Effector memory CD8-positive, alpha-beta T cell (primary cell): ENCODE measurements around the gene SCN5A.

Experiments used
- ATAC-seq: fragments of 150-1000 bp; cut with Tn5 transposase; replicated peaks from 2 replicates; pipeline ENCODE4 v1.10.0; 2021; ENCODE audit warnings: mild to moderate bottlenecking, moderate library complexity
- DNase-seq, 3 experiments: peaks; one replicate each; pipeline ENCODE4 v3.0.0; 2021
- H3K27ac Mint-ChIP-seq, 2 donors: one replicate each; pipeline ENCODE4 v1.8.0; 2022; ENCODE audit warnings: mild to moderate bottlenecking in 2 of 2, mixed read lengths in 2 of 2, moderate library complexity in 2 of 2
- H3K27me3 Mint-ChIP-seq, 2 donors: one replicate each; pipeline ENCODE4 v1.8.0; 2022; ENCODE audit warnings: mixed read lengths in 2 of 2
- H3K36me3 Mint-ChIP-seq: one replicate; pipeline ENCODE4 v1.8.0; 2022; ENCODE audit warnings: mild to moderate bottlenecking, moderate library complexity, mixed read lengths; ENCODE audit not compliant: insufficient read depth
- H3K4me1 Mint-ChIP-seq, 2 donors: one replicate each; pipeline ENCODE4 v1.8.0; 2022; ENCODE audit warnings: low read depth in 2 of 2, mixed read lengths in 2 of 2
- H3K4me3 Mint-ChIP-seq, 2 donors: one replicate each; pipeline ENCODE4 v1.8.0; 2022; ENCODE audit warnings: mild to moderate bottlenecking in 2 of 2, mixed read lengths in 2 of 2, moderate library complexity in 2 of 2
- H3K9me3 Mint-ChIP-seq, 2 donors: one replicate each; pipeline ENCODE4 v1.8.0; 2022; ENCODE audit warnings: mixed read lengths in 2 of 2
- total RNA-seq, 9 experiments: gene quantifications; one replicate each; lab custom pipeline; 2026; lab: John Stamatoyannopoulos, UW

The SCN5A gene
- 0 to 0.75 (median 0.23) reads per million in 9 experiments for total RNA-seq

GRCh38 chr3:38649500-38650247 lies at the start of gene SCN5A:
SCN5A (minus strand) TSS chr3:38649687; CDS start chr3:38633307, 16,380 bp downstream.
- DNase-seq (peak in 2 of 3 experiments; percentile 10 to 14), ATAC-seq (peak; percentile 76)
- Mint-ChIP-seq H3K27me3 (peaks cover 18 to 23% of the 10 kb centered on the region in 2 donors), H3K27ac (no peak within 1 kb of the TSS), H3K4me3 (peak within 1 kb of the TSS in 1 of 2 donors; percentile 66), H3K4me1 (peaks cover 0 to 5% of the 10 kb centered on the region in 2 donors), H3K9me3 (no peaks in the 10 kb centered on the region), H3K36me3 (no peaks in the 10 kb centered on the region)

DNA sequence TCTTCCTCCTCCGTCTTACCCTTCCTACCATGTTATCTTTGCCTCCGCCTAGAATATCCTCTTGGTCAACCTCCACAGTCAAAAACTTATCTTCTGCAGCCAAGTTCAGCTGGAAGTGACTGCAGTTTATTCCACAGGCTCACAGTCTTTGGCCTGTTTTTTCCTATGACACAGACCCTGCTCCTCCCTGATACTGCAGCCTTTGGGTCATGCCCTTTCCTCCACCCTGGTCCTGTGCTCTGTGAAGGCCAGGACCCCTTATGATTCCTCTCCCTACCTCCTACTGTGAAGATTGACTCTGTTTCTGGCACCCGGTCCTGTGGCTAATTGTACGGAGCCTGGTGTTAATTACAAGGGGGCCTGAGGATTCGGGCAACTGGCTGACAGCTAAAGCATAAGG lies 49.3 kb upstream of the SCN5A start:
- H3K36me3 Mint-ChIP-seq = no peaks in the 10 kb centered on the region
- H3K27me3 Mint-ChIP-seq = peaks cover 17 to 24% of the 10 kb centered on the region in 2 donors
- no peak overlapping the region for H3K27ac Mint-ChIP-seq
- DNase-seq = no peak
- no peak overlapping the region for H3K4me3 Mint-ChIP-seq
- H3K4me1 Mint-ChIP-seq = no peaks in the 10 kb centered on the region
- H3K9me3 Mint-ChIP-seq = peaks cover 0 to 2% of the 10 kb centered on the region in 2 donors
- no peak for ATAC-seq

DNA sequence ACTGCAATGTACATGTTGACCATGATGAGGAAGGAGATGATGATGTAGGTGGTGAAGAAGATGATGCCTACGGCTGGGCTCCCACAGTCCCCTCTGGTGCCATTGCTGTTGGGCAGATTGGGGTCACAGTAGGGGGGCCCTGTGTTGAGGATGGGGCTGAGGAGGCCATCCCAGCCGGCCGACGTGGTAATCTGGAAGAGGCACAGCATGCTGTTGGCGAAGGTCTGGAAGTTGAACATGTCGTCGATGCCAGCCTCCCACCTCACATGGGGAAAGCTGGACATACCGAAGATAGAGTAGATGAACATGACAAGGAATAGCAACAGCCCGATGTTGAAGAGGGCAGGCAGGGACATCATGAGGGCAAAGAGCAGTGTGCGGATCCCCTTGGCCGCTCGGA lies 48.6 kb upstream of the SCN5A start:
- ATAC-seq = no peak
- H3K36me3 Mint-ChIP-seq = no peaks in the 10 kb centered on the region
- H3K9me3 Mint-ChIP-seq = peaks cover 0 to 2% of the 10 kb centered on the region in 2 donors

GRCh38 chr3:38696034-38696433 lies 46.5 kb upstream of the SCN5A start:
- DNase-seq (no peak), ATAC-seq (no peak)
- Mint-ChIP-seq H3K4me3 (no peak overlapping the region), H3K36me3 (no peaks in the 10 kb centered on the region), H3K27me3 (peaks cover 17 to 24% of the 10 kb centered on the region in 2 donors), H3K4me1 (no peaks in the 10 kb centered on the region), H3K9me3 (peaks cover 0 to 2% of the 10 kb centered on the region in 2 donors), H3K27ac (no peak overlapping the region)

More for the DNA sequence above, 48.6 kb upstream of the SCN5A start:
- no peak overlapping the region for H3K4me3 Mint-ChIP-seq
- DNase-seq = no peak
- no peaks in the 10 kb centered on the region for H3K4me1 Mint-ChIP-seq
- peaks cover 17 to 24% of the 10 kb centered on the region in 2 donors for H3K27me3 Mint-ChIP-seq
- no peak overlapping the region for H3K27ac Mint-ChIP-seq

DNA sequence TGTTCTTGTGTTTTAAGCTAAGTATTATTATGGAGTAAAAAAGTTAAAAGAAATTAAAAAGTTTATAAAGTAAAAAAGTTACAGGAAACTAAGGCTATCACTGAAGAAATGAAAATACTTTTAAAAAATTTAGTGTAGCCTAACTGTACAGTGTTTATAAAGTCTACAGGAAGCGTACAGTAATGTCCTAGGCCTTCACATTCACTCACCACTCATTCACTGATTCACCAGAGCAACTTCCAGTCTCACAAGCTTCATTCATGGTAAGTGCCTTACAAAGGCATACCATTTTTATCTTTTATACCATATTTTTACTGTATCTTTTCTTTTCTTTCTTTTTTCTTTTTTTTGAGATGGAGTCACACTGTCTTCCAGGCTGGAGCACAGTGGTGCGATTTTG lies 40.7 kb upstream of the SCN5A start:
- Mint-ChIP-seq H3K4me1 (no peaks in the 10 kb centered on the region), H3K27ac (no peak overlapping the region), H3K27me3 (peaks cover 5 to 10% of the 10 kb centered on the region in 2 donors), H3K36me3 (no peaks in the 10 kb centered on the region), H3K4me3 (no peak overlapping the region), H3K9me3 (peaks cover 0 to 2% of the 10 kb centered on the region in 2 donors)
- DNase-seq (no peak), ATAC-seq (no peak)

DNA sequence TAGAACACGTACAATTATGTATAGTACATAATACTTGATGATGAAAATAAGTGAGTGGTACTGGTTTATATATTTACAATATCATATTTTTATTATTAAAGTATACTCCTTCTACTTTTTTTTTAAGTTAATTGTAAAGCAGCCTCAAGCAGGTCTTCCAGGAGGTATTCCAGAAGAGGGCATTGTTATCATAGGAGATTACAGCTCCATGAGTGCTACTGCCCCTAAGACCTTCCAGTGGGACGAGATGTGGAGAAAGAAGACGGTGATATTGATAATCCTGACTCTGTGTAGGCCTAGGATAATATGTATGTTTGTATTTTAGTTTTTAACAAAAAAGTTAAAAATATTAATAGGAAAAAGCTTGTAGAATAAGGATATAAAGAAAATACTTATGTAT lies 40.3 kb upstream of the SCN5A start:
- DNase-seq (no peak), ATAC-seq (no peak)
- H3K27me3 Mint-ChIP-seq = peaks cover under 1 to 10% of the 10 kb centered on the region in 2 donors
- no peak overlapping the region for H3K4me3 Mint-ChIP-seq
- no peaks in the 10 kb centered on the region for H3K4me1 Mint-ChIP-seq
- H3K36me3 Mint-ChIP-seq = no peaks in the 10 kb centered on the region
- H3K9me3 Mint-ChIP-seq = no peaks in the 10 kb centered on the region
- H3K27ac Mint-ChIP-seq = no peak overlapping the region

GRCh38 chr3:38689346-38689745 lies 39.9 kb upstream of the SCN5A start:
- H3K4me1 Mint-ChIP-seq = no peaks in the 10 kb centered on the region
- no peaks in the 10 kb centered on the region for H3K9me3 Mint-ChIP-seq
- ATAC-seq (no peak), DNase-seq (no peak)
- no peaks in the 10 kb centered on the region for H3K36me3 Mint-ChIP-seq
- no peak overlapping the region for H3K27ac Mint-ChIP-seq
- H3K4me3 Mint-ChIP-seq = no peak overlapping the region
- H3K27me3 Mint-ChIP-seq = peaks cover 0 to 10% of the 10 kb centered on the region in 2 donors

DNA sequence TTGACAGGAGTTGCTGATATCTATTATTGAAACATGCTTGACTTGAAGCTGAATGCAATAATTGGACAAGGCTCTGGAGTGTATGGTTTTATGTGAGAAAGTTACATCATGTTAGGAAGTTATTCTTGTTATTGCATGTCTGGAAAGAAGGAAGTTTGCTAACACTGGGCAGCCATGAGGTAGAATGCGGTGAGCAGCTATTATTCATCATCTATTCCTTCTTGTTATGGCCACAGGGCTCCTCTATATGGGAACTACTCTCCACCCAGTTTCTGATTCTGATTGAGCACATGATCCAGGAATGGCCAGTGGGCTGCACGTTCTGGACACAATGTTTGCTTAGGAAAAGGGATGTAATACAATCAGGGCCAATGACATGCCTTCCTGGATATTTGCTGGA lies 37.8 kb upstream of the SCN5A start:
- H3K36me3 Mint-ChIP-seq = no peaks in the 10 kb centered on the region
- no peak overlapping the region for H3K27ac Mint-ChIP-seq
- ATAC-seq (no peak), DNase-seq (no peak)
- H3K9me3 Mint-ChIP-seq = no peaks in the 10 kb centered on the region
- H3K4me3 Mint-ChIP-seq = no peak overlapping the region
- H3K4me1 Mint-ChIP-seq = no peaks in the 10 kb centered on the region
- H3K27me3 Mint-ChIP-seq = peaks cover 0 to 20% of the 10 kb centered on the region in 2 donors

DNA sequence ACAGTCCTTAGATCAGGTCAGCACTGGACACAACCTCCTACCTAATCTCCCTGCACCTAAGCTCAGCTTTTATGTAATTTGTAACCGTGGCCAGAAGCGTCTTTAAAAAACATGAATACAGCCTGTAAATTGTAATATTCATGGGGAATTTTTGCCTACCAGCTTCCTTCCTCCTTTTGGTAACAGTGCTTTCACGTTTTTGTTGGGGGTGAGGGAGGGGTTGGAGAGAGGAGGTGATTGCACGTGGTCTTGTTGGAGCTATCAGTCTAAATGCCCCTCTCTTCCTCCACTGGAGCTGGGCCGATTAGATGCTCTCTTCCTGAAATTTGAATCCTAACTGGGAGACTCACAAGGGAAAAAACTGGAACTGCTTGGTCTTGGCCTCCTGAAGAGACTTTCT lies 35.1 kb upstream of the SCN5A start:
- Mint-ChIP-seq H3K9me3 (no peaks in the 10 kb centered on the region), H3K36me3 (no peaks in the 10 kb centered on the region), H3K27ac (no peak overlapping the region), H3K4me1 (no peaks in the 10 kb centered on the region), H3K4me3 (no peak overlapping the region), H3K27me3 (peaks cover 0 to 46% of the 10 kb centered on the region in 2 donors)
- DNase-seq (no peak), ATAC-seq (no peak)

- ATAC-seq (no peak), DNase-seq (no peak)
- H3K4me1 Mint-ChIP-seq = no peaks in the 10 kb centered on the region
- H3K9me3 Mint-ChIP-seq = no peaks in the 10 kb centered on the region
- no peaks in the 10 kb centered on the region for H3K36me3 Mint-ChIP-seq
- H3K4me3 Mint-ChIP-seq = no peak overlapping the region
- H3K27me3 Mint-ChIP-seq = peaks cover 45 to 50% of the 10 kb centered on the region in 2 donors
- no peak overlapping the region for H3K27ac Mint-ChIP-seq
Observed at GRCh38 chr3:38669668-38670067, 20.2 kb upstream of the SCN5A start.

GRCh38 chr3:38662544-38662943 lies 13.1 kb upstream of the SCN5A start:
- H3K4me3 Mint-ChIP-seq = no peak overlapping the region
- H3K27me3 Mint-ChIP-seq = peaks cover 42 to 67% of the 10 kb centered on the region in 2 donors
- DNase-seq (no peak), ATAC-seq (no peak)
- H3K36me3 Mint-ChIP-seq = no peaks in the 10 kb centered on the region
- peaks cover 4 to 10% of the 10 kb centered on the region in 2 donors for H3K9me3 Mint-ChIP-seq
- H3K4me1 Mint-ChIP-seq = no peaks in the 10 kb centered on the region
- H3K27ac Mint-ChIP-seq = no peak overlapping the region

GRCh38 chr3:38658841-38659240 lies 9.4 kb upstream of the SCN5A start:
- Mint-ChIP-seq H3K4me1 (peaks cover 0 to 4% of the 10 kb centered on the region in 2 donors), H3K27me3 (peaks cover 40 to 67% of the 10 kb centered on the region in 2 donors), H3K36me3 (no peaks in the 10 kb centered on the region), H3K27ac (no peak overlapping the region), H3K4me3 (no peak overlapping the region), H3K9me3 (peaks cover 4 to 10% of the 10 kb centered on the region in 2 donors)
- no peak for ATAC-seq
- no peak for DNase-seq

DNA sequence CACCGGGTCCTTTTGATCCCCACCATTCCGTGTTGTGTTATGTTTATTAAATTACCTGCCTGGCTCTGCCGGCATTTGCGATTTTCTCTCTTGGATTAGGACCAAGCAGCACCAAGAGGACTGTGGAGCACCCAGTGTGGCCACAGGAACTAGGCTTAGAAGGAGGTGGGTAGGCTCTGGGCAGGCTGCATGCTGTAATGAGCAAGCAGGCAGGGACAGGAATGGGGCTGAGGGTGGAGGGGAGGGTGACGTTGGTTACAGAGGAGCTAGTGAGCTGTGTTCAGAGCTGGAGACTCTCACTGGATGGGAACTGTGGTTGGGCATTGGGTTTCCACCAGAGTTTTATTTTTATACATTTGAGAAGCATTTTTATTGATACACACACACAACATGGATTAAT lies 7.9 kb upstream of the SCN5A start:
- no peak for ATAC-seq
- Mint-ChIP-seq H3K27me3 (peaks cover 42 to 67% of the 10 kb centered on the region in 2 donors), H3K36me3 (no peaks in the 10 kb centered on the region), H3K9me3 (no peaks in the 10 kb centered on the region), H3K4me1 (peaks cover 0 to 4% of the 10 kb centered on the region in 2 donors), H3K4me3 (no peak overlapping the region), H3K27ac (no peak overlapping the region)
- no peak for DNase-seq

- H3K27me3 Mint-ChIP-seq = peaks cover 46 to 70% of the 10 kb centered on the region in 2 donors
- H3K9me3 Mint-ChIP-seq = no peaks in the 10 kb centered on the region
- ATAC-seq (no peak), DNase-seq (no peak)
- H3K36me3 Mint-ChIP-seq = no peaks in the 10 kb centered on the region
- peaks cover 0 to 4% of the 10 kb centered on the region in 2 donors for H3K4me1 Mint-ChIP-seq
- H3K27ac Mint-ChIP-seq = no peak overlapping the region
- H3K4me3 Mint-ChIP-seq = no peak overlapping the region
Observed at GRCh38 chr3:38655708-38656300, 6.3 kb upstream of the SCN5A start.
